Measurements from ENCODE around the gene SLC38A9.

SLC38A9 gene

DNA sequence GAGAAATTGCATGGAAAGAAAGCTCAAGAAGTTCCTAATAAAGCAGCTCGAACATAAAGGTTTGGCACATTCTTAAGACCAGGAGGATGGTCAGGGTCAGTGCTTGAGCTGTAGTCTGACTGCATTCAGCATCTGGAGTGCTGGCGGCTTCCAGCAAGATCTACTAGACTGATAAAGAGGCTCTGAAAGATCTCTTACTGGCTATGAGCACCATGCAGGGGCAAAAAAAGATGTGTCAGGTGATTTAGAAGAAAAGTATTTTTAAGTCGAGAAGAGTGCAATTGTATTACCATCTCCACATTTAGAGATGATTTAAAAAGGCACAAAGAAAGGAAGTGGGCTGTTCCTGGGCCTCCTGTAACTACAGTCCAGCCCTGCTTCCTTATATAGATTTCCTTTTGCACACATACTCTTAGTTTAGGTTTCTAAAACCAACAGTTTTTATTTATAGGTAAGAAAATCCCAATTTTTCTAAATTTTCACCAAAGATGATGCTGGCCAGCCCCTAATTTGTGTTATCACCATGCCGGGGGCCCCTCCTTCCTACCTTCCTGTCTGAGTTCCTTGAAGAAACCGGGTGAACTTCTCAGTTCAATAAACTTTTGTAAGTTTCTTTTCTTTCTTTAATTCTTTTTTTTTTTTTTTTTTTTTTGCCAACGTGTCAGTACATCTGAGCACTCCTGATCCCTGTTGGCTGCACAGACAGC lies 111.5 kb downstream of the SLC38A9 start:
- Mint-ChIP-seq H3K36me3 (no peaks in the 10 kb centered on the region), H3K27ac (peak overlapping the region; percentile 55), H3K4me1 (ENCODE audit: low read depth) (peaks cover 27% of the 10 kb centered on the region), H3K27me3 (no peaks in the 10 kb centered on the region), H3K9me3 (ENCODE audit: low read depth) (no peaks in the 10 kb centered on the region), H3K4me3 (peak overlapping the region; percentile 61)

DNA sequence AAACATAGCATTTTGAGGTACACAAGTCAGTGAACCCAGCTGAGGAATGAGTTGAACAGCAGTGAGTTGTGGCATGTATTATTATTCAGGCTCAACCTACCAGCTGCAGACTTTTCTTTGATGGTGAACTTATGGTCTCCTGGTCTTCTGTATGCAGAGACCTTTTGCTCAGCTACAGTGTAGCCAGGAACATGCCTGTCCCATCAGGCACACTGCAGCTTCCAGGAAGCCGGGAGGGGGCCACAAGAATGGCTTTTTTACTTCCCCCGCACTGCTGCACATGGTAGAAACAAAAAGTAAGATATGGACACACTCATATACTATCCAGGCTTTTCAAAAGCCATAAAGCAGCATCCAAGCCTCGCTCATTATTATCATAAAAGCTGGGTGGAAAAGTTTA lies 112.0 kb downstream of the SLC38A9 start:
- H3K4me1 Mint-ChIP-seq (ENCODE audit: low read depth): peaks cover 27% of the 10 kb centered on the region
- no peaks in the 10 kb centered on the region for H3K9me3 Mint-ChIP-seq (ENCODE audit: low read depth)
- H3K27me3 Mint-ChIP-seq: no peaks in the 10 kb centered on the region
- H3K27ac Mint-ChIP-seq: no peak overlapping the region
- no peaks in the 10 kb centered on the region for H3K36me3 Mint-ChIP-seq
- peak overlapping the region; percentile 61 for H3K4me3 Mint-ChIP-seq

DNA sequence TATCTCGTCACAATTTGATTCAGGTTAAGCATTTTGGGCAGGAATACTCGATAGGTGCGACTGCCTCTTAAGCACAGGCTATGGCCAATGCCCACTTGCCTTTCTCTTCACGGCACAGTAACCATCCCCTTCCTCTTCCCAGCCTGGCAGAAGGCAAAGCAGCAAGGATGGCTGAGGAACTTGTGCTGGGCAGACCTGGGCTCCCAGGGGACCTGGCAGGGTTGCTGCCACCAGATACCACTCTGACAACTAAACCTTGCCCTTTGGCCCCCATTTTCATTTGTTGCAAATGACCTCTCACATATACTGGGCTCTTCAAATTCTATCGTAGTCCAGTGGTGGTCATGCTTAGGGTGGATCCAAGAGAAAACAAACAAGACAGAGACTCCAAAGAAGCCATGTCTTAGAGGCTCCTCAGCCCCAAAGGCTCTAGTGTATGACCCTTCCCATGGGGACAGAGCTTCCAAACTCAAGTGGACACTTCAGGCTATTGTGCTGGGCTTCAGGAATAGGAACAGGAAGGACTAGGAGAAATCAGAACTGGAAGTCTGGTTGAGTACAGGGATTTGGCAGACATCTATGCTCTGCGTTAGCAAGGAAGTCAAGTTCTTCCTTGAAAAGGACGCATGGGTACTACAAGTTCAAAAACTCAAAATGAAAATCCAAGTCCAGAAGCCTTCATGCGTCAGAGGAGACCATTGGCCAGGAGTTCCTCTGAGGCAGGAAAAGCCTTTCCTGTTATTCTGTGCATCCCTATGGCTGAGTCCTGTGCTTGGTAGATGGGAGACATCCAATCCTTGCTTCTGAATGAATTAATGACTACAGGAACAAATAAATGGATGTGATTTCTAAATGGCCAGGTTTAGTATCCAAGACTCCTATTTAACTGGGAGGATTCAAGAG lies 112.7 kb downstream of the SLC38A9 start:
- Mint-ChIP-seq H3K27ac (peak overlapping the region; percentile 34), H3K4me3 (no peak overlapping the region), H3K27me3 (no peaks in the 10 kb centered on the region), H3K9me3 (ENCODE audit: low read depth) (no peaks in the 10 kb centered on the region), H3K36me3 (peaks cover 2% of the 10 kb centered on the region), H3K4me1 (ENCODE audit: low read depth) (peaks cover 27% of the 10 kb centered on the region)

DNA sequence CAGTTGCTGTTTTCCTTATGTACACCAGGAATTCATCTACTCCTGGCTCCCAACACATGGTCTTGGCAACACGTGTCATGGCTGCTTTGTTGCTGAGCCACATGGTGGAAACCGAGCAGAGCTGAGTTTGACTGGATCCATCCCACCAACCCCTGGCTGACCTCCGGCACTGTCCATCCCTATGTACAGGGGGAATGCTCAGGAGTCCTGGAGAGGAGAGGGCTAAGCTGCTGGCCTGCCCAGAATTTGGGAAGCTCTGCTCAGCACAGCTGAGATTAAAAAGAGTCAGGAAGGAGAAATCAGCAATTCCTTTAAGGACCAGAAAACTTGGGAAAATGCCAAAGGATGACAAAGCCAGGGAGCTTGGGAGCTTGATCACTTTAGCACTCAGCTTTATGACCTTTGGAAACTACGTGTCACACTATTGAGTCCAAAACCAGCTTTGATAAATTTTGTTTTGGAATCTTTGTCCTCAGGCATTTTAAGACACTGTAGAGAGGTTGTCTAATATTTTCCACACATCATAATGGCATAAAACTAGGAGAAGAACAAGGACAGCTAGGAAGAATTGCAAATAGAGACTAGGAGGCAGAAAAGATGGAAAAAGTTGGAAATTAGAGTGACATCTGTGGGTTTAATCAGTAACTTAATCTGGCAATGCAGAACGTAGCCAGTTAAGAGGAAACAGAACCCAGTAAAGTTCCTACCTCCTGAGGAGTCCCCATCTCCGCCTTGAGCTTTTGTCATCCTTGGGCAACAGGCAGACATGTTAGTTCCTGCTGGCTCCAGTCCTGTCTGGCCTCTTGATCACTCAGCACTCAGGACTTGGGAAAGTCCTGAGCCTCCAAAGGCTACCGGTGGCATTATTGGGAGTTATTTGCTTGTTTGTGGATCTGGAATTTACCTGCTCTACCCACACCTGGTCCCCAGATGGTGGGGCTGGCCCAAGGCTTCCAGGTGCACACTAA lies 114.8 kb downstream of the SLC38A9 start:
- H3K27ac Mint-ChIP-seq: no peak overlapping the region
- H3K9me3 Mint-ChIP-seq (ENCODE audit: low read depth): no peaks in the 10 kb centered on the region
- peaks cover 22% of the 10 kb centered on the region for H3K4me1 Mint-ChIP-seq (ENCODE audit: low read depth)
- peaks cover 5% of the 10 kb centered on the region for H3K36me3 Mint-ChIP-seq
- H3K27me3 Mint-ChIP-seq: no peaks in the 10 kb centered on the region
- H3K4me3 Mint-ChIP-seq: no peak overlapping the region

- peaks cover 5% of the 10 kb centered on the region for H3K36me3 Mint-ChIP-seq
- H3K27ac Mint-ChIP-seq: no peak overlapping the region
- H3K9me3 Mint-ChIP-seq (ENCODE audit: low read depth): no peaks in the 10 kb centered on the region
- peaks cover 17% of the 10 kb centered on the region for H3K4me1 Mint-ChIP-seq (ENCODE audit: low read depth)
- H3K4me3 Mint-ChIP-seq: no peak overlapping the region
- H3K27me3 Mint-ChIP-seq: no peaks in the 10 kb centered on the region
Observed at GRCh38 chr5:55594671-55595070, 117.5 kb downstream of the SLC38A9 start.

- Mint-ChIP-seq H3K9me3 (ENCODE audit: low read depth) (no peaks in the 10 kb centered on the region), H3K4me3 (no peak overlapping the region), H3K27ac (no peak overlapping the region), H3K27me3 (no peaks in the 10 kb centered on the region), H3K36me3 (peaks cover 5% of the 10 kb centered on the region), H3K4me1 (ENCODE audit: low read depth) (peaks cover 16% of the 10 kb centered on the region)
Observed at GRCh38 chr5:55593115-55593472, 119.0 kb downstream of the SLC38A9 start.

DNA sequence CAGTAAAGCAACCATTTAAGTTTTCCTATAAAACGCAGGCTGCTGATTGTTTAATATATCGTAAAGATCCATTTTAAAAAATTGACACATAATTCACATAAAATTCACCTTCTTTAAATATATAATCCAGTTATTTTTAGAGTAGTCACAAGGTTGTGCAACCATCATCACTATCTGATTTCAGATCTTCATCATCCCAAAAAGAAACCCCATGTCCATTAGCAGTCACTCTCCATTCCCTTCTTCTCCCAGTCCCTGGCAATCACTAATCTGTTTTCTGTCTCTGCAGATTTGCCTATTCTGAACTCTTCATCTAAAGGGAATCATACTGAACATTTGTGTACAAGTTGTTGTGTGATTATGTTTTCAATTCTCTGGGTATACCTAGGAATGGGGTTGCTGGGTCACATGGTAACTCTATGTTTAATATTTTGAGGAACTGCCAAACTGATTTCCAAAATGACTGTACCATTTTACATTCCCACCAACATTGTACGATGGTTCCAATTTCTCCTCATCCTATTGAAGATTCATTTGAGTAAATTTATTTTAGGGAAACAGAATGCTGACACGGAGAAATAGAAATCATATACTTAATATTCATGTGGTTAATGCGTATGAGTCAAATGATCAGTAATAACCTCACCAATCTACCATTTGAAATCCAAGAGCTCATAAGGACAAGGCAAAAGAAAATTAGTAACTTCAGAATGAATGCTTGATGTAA lies 119.6 kb downstream of the SLC38A9 start:
- no peak overlapping the region for H3K4me3 Mint-ChIP-seq
- H3K4me1 Mint-ChIP-seq (ENCODE audit: low read depth): peaks cover 16% of the 10 kb centered on the region
- H3K36me3 Mint-ChIP-seq: peaks cover 5% of the 10 kb centered on the region
- H3K9me3 Mint-ChIP-seq (ENCODE audit: low read depth): no peaks in the 10 kb centered on the region
- no peak overlapping the region for H3K27ac Mint-ChIP-seq
- H3K27me3 Mint-ChIP-seq: no peaks in the 10 kb centered on the region

DNA sequence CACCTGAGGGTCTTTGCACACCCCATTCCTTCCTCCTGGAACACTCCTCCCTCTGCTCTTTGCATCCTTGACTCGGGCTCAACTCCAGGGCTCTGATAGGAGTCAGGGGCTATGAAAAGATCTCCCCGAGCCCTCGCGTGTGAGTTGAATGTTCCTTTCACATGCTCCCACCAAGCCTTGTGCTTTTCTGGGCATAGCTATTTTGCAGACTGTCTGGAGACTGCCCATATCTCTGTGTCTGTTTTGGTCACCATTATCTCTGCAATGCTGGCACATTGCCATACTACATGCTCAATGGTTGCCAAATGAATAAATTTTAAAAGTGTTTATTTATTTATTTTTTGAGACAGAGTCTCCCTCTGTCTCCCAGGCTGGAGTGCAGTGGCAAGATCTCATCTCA lies 120.4 kb downstream of the SLC38A9 start:
- Mint-ChIP-seq H3K27me3 (no peaks in the 10 kb centered on the region), H3K9me3 (ENCODE audit: low read depth) (no peaks in the 10 kb centered on the region), H3K4me3 (no peak overlapping the region), H3K4me1 (ENCODE audit: low read depth) (peaks cover 16% of the 10 kb centered on the region), H3K27ac (no peak overlapping the region), H3K36me3 (peaks cover 5% of the 10 kb centered on the region)

- H3K4me1 Mint-ChIP-seq (ENCODE audit: low read depth): peaks cover 16% of the 10 kb centered on the region
- no peaks in the 10 kb centered on the region for H3K9me3 Mint-ChIP-seq (ENCODE audit: low read depth)
- H3K27me3 Mint-ChIP-seq: no peaks in the 10 kb centered on the region
- no peak overlapping the region for H3K27ac Mint-ChIP-seq
- H3K36me3 Mint-ChIP-seq: no peaks in the 10 kb centered on the region
- no peak overlapping the region for H3K4me3 Mint-ChIP-seq
Observed at GRCh38 chr5:55585206-55585610, 126.9 kb downstream of the SLC38A9 start.

DNA sequence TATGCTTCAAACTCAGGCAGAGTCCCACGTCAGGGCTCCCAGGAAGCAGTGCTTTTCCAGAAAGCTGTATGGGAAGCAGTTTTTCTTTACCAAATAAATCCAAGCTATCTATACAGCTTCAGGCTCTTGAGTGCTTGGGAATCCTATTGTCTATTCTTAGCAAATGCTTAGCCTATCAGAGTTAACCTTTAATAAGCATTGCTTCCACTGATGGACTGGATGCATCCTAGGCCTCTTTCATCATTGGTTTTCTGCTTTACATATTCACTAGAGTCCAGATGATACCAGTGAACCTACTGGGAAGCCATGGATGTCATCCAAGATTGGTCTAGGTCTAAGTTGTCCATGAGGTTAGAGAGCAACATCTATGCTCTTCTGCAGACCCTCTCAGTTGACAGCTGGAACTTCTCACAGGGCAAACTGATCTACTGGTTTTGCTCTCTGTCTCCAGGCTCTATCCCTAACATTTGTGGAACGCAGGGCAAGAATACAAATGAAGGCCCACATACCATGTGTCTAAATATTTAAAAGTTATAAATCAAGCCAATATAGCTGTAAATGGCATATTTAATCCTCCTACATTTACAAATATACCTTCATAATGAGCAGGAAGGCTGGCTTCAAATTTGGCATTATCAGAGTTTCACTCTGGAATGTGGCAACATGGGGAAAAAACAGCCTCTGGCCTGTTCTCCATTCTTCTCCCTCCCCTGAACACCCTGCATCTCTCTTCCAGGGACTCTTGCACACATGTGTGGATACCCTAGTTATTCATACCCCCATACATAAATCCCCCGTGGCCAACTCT lies 127.5 kb downstream of the SLC38A9 start:
- Mint-ChIP-seq H3K36me3 (no peaks in the 10 kb centered on the region), H3K27ac (no peak overlapping the region), H3K27me3 (no peaks in the 10 kb centered on the region), H3K9me3 (ENCODE audit: low read depth) (no peaks in the 10 kb centered on the region), H3K4me3 (no peak overlapping the region), H3K4me1 (ENCODE audit: low read depth) (peaks cover 14% of the 10 kb centered on the region)

DNA sequence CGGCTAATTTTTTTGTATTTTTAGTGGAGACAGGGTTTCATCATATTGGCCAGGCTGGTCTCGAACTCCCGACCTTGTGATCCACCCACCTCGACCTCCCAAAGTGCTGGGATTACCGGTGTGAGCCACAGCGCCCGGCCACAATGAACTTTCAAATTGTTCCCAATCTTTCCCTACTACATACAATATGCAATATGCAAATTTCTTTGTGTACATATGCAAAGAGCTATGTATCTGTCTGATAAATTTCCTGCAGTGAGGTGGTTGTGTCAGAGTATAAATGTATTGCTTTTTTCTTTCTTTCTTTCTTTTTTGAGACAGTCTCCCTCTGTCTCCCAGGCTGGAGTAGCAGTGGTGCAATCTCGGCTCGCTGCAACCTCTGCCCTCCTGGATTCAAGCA lies 128.5 kb downstream of the SLC38A9 start:
- Mint-ChIP-seq H3K27ac (no peak overlapping the region), H3K4me1 (ENCODE audit: low read depth) (peaks cover 14% of the 10 kb centered on the region), H3K27me3 (no peaks in the 10 kb centered on the region), H3K4me3 (no peak overlapping the region), H3K9me3 (ENCODE audit: low read depth) (no peaks in the 10 kb centered on the region), H3K36me3 (no peaks in the 10 kb centered on the region)

GRCh38 chr5:55582256-55582655 lies 129.9 kb downstream of the SLC38A9 start:
- H3K9me3 Mint-ChIP-seq (ENCODE audit: low read depth): no peaks in the 10 kb centered on the region
- H3K4me3 Mint-ChIP-seq: no peak overlapping the region
- H3K27ac Mint-ChIP-seq: no peak overlapping the region
- H3K27me3 Mint-ChIP-seq: no peaks in the 10 kb centered on the region
- H3K36me3 Mint-ChIP-seq: no peaks in the 10 kb centered on the region
- H3K4me1 Mint-ChIP-seq (ENCODE audit: low read depth): peaks cover 14% of the 10 kb centered on the region

GRCh38 chr5:55580042-55580441 lies 132.1 kb downstream of the SLC38A9 start:
- Mint-ChIP-seq H3K27ac (no peak overlapping the region), H3K27me3 (no peaks in the 10 kb centered on the region), H3K36me3 (no peaks in the 10 kb centered on the region), H3K4me3 (no peak overlapping the region), H3K4me1 (ENCODE audit: low read depth) (peaks cover 21% of the 10 kb centered on the region), H3K9me3 (ENCODE audit: low read depth) (no peaks in the 10 kb centered on the region)
